ENCODE results near the gene ZWILCH. TPM values are rescaled to one million over a fixed set of nuclear protein-coding genes. Genes with fewer than 3 reads are reported as not detected.

The ZWILCH gene
- total and polyA plus RNA-seq, 2 of the 4 experiments (the other 2 are of a cell fraction): 10.5 to 22.2 TPM

DNA sequence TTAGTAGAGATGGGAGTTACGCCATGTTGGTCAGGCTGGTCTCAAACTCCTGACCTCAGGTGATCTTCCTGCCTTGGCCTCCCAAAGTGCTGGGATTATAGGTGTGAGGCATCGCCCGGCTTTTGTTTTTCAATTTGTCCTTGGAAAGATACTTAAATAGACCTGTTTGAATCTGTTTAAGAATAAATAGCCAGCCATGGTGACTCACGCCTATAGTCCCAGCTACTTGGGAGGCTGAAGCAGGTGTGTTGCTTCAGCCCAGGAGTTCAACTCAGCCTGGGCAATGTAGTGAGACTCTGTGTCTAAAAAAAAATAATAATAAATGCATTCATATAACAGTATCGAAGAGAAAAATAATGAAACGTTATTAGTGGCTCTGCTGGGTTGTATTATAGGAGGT is 24.9 kb upstream of the ZWILCH start:
- CTCF ChIA-PET: no interaction called here
- Histone ChIP-seq H3K4ac (ENCODE audit: low read depth, low read length) (no peak overlapping the region), H3K27ac (ENCODE audit: insufficient read depth, low read length) (no peak overlapping the region), H2AFZ (replicated peaks; ENCODE audit: low read length, poor library complexity) (no peak overlapping the region), H3K14ac (replicated peaks; ENCODE audit: low read depth, low read length) (no peak overlapping the region), H3K27me3 (ENCODE audit: control insufficient read depth, insufficient read depth, low read length) (no peaks in the 10 kb centered on the region), H3K4me1 (ENCODE audit: control insufficient read depth, insufficient read depth, low read length) (peaks cover 5% of the 10 kb centered on the region; the same call in 1 of the 2 replicates), H4K8ac (ENCODE audit: low read depth in 2 of 2, low read length in 2 of 2) (no peak overlapping the region), H2AK5ac (ENCODE audit: low read depth, low read length) (no peak overlapping the region), H3K9me3 (ENCODE audit: control insufficient read depth, insufficient read depth, low read length) (no peaks in the 10 kb centered on the region), H2BK15ac (ENCODE audit: low read depth, low read length) (no peak overlapping the region), H3K23ac (ENCODE audit: low read depth, low read length) (no peak overlapping the region), H3K18ac (ENCODE audit: low read depth, low read length) (no peak overlapping the region), H3K4me2 (ENCODE audit: low read depth, low read length) (no peak overlapping the region), H2BK120ac (ENCODE audit: low read depth, low read length) (no peak overlapping the region), H3K9ac (ENCODE audit: low read depth, low read length) (no peak overlapping the region), H4K5ac (ENCODE audit: low read depth, low read length) (no peak overlapping the region), H4K20me1 (ENCODE audit: insufficient read depth, low read length) (peaks cover 10% of the 10 kb centered on the region), H3K36me3 (ENCODE audit: control insufficient read depth, insufficient read depth, low read length) (peaks cover 21% of the 10 kb centered on the region), H3K4me3 (ENCODE audit: insufficient read depth, low read depth, low read length) (no peak overlapping the region), H2BK5ac (ENCODE audit: low read depth, low read length, poor library complexity, severe bottlenecking) (no peak overlapping the region), H3K9me1 (ENCODE audit: insufficient read depth, low read length) (peaks cover 18% of the 10 kb centered on the region), H2AK9ac (replicated peaks; ENCODE audit: low read depth, low read length, poor library complexity) (no peak overlapping the region), H2BK20ac (ENCODE audit: low read depth, low read length) (no peak overlapping the region), H3K79me1 (ENCODE audit: low read depth in 1 of 2, low read length in 2 of 2) (peaks cover 36 to 61% of the 10 kb centered on the region in 2 experiments), H3K56ac (ENCODE audit: extremely low read depth, insufficient read depth, low read length) (no peak overlapping the region), H4K91ac (ENCODE audit: insufficient read depth, low read depth, low read length) (no peak overlapping the region)
- no peak for TF ChIP-seq FOS (IDR thresholded peaks at IDR 0.05; ENCODE audit: low read depth, low read length)
- no peak for TF ChIP-seq RFX5 (IDR thresholded peaks at IDR 0.05; ENCODE audit: low read depth, low read length)
- TF ChIP-seq MAFK (IDR thresholded peaks at IDR 0.05; ENCODE audit: low read depth, low read length): no peak
- POLR2A ChIA-PET (ENCODE audit: unreplicated experiment): no interaction called here
- BruUV-seq (replicated peaks): no TSS peak
- intact Hi-C loops (cut with micrococcal nuclease) (no loop called here), dilution Hi-C loops (cut with HindIII; ENCODE audit: low sequenced_read_pairs, unreplicated experiment) (no loop called here), in situ Hi-C loops (cut with MboI; ENCODE audit: low sequenced_read_pairs) (loop anchor here (25.0 kb wide), 1 partner anchor 568 kb away; no protein-coding TSS in a partner anchor)
- DNase-seq (no peak), ATAC-seq (ENCODE audit: low read depth) (no peak)
- 80% methylated on average over 1 of the region's 6 CpGs; no CpG with 5 or more reads in 1 of the 2 experiments for WGBS, 2 experiments (ENCODE audit: extremely low coverage in 2 of 2, insufficient read length in 1 of 2)
